ENCODE data around the gene FANCC. TPM values are rescaled to one million over a fixed set of nuclear protein-coding genes. Genes with fewer than 3 reads are reported as not detected.

Gene FANCC
- total RNA-seq, 1 donor from 2014 or later = 29.2 TPM

- ATAC-seq = no peak
These were observed 239.6 kb downstream of the FANCC start for GRCh38 chr9:95077766-95078370.

GRCh38 chr9:95077053-95077765 lies 240.3 kb downstream of the FANCC start:
- peak; percentile 45 for DNase-seq (ENCODE audit: low spot score)
- peak; percentile 5 for ATAC-seq

More at GRCh38 chr9:95077766-95078370, 239.6 kb downstream of the FANCC start:
- peak; percentile 38 for DNase-seq (ENCODE audit: low spot score)

GRCh38 chr9:95076696-95077052 lies 240.8 kb downstream of the FANCC start:
- ATAC-seq (peak; percentile 8), DNase-seq (ENCODE audit: low spot score) (peak; percentile 44)

GRCh38 chr9:95075700-95076099 lies 241.8 kb downstream of the FANCC start:
- ATAC-seq = no peak
- peak; percentile 35 for DNase-seq (ENCODE audit: low spot score)

- ATAC-seq (peak; percentile 29), DNase-seq (ENCODE audit: low spot score) (peak; percentile 56)
These were observed 242.9 kb downstream of the FANCC start for GRCh38 chr9:95074632-95075031.

GRCh38 chr9:95073918-95074317 lies 243.6 kb downstream of the FANCC start:
- ATAC-seq (peak; percentile 4), DNase-seq (ENCODE audit: low spot score) (peak; percentile 41)

- DNase-seq (ENCODE audit: low spot score) = no peak
- peak; percentile 31 for ATAC-seq
These were observed 244.4 kb downstream of the FANCC start for GRCh38 chr9:95073042-95073607.

GRCh38 chr9:95071925-95072324 lies 245.6 kb downstream of the FANCC start:
- no peak for ATAC-seq
- DNase-seq (ENCODE audit: low spot score) = no peak

- ATAC-seq (no peak), DNase-seq (ENCODE audit: low spot score) (no peak)
These were observed 246.1 kb downstream of the FANCC start for GRCh38 chr9:95071450-95071849.

GRCh38 chr9:95070549-95071021 lies 246.9 kb downstream of the FANCC start:
- ATAC-seq (peak; percentile 27), DNase-seq (ENCODE audit: low spot score) (no peak)

GRCh38 chr9:95067897-95068296 lies 249.6 kb downstream of the FANCC start:
- no peak for DNase-seq (ENCODE audit: low spot score)
- ATAC-seq = no peak

- DNase-seq (ENCODE audit: low spot score) = no peak
- ATAC-seq = no peak
These were observed 250.5 kb downstream of the FANCC start for GRCh38 chr9:95067057-95067456.

GRCh38 chr9:95065224-95065623 lies 252.3 kb downstream of the FANCC start:
- peak; percentile 4 for ATAC-seq
- no peak for DNase-seq (ENCODE audit: low spot score)

GRCh38 chr9:95063300-95063699 lies 254.2 kb downstream of the FANCC start:
- DNase-seq (ENCODE audit: low spot score) = no peak

GRCh38 chr9:95062596-95063065 lies 254.9 kb downstream of the FANCC start:
- DNase-seq (ENCODE audit: low spot score) (no peak), ATAC-seq (peak; percentile 3)

More at GRCh38 chr9:95063300-95063699, 254.2 kb downstream of the FANCC start:
- peak; percentile 6 for ATAC-seq

GRCh38 chr9:95061916-95062595 lies 255.5 kb downstream of the FANCC start:
- DNase-seq (ENCODE audit: low spot score) = no peak
- ATAC-seq = no peak

- DNase-seq (ENCODE audit: low spot score) = no peak
- ATAC-seq = no peak
These were observed 256.6 kb downstream of the FANCC start for GRCh38 chr9:95060916-95061315.

- ATAC-seq = no peak
- no peak for DNase-seq (ENCODE audit: low spot score)
These were observed 257.3 kb downstream of the FANCC start for GRCh38 chr9:95060234-95060633.

- ATAC-seq = peak; percentile 2
These were observed 258.6 kb downstream of the FANCC start for GRCh38 chr9:95058795-95059386.

GRCh38 chr9:95058121-95058785 lies 259.3 kb downstream of the FANCC start:
- DNase-seq (ENCODE audit: low spot score) (no peak), ATAC-seq (no peak)

More at GRCh38 chr9:95058795-95059386, 258.6 kb downstream of the FANCC start:
- DNase-seq (ENCODE audit: low spot score) = no peak

Measured in left lobe of liver (tissue), 2 donors.